GM04503 (cell line): ENCODE data around the gene HS6ST2.

ENCODE experiments used
- DNase-seq: peaks from one replicate; pipeline ENCODE4 v3.0.0-alpha.2; 2012; ENCODE audit warnings: low read depth

The HS6ST2 gene

DNA sequence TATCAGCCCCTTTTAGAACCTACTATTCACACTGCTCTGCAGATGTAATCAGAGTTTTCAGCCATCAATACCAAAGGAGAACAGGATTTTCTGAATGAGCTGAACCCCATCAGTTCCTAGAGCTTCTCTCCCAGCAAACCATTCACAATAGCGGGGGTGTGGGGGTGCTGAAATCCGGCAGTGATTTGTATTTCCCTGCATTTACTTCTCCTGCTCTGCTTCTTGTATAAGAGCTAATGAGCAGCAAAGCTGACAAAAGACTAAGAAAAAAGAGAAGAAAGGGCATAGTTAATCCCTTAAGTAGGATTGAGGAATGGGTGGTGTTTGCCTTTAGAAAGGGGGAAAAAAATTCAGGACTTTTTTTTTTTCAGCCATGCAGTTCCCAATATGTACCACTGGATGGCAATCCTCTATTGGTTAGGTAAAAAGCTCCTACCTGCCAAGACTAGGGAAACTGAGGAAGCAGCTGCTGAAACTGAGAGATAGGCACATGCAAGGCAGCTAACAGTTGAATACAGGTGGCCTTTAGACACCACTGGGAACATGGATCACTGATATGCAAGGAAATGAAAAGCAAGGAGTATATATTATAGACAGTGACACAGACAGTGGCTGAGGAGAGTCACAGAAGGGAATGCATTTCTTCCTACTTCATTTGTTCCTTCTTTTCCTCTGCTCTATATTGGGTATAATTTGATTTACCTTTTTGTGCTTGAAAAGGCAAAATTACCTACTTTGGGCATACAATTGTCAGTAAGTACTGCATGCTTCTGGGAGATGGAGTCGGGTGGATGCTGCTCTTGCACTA, 217.9 kb downstream of the HS6ST2 start:
- DNase-seq = no peak

DNA sequence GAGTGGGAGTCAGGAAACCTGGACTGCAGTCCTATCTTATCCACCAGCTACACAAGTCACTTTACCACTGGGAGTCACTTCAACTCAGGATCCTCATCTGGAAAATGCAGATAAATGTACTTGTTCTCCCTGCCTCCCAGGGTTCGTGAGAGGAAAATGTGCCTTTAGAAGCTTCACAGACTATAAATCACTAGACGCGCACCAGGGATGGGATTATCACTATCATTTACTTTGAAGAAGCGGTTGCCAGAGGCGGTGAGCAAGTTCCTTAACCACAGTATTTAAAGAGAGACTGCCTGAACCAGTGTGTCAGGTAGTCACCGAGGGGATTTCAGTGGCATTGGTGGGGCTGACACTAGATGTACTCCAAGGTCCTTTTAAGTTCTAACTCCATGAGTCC, 219.5 kb downstream of the HS6ST2 start:
- DNase-seq = no peak

- no peak for DNase-seq
Measured at GRCh38 chrX:132737743-132738142, 220.7 kb downstream of the HS6ST2 start.

DNA sequence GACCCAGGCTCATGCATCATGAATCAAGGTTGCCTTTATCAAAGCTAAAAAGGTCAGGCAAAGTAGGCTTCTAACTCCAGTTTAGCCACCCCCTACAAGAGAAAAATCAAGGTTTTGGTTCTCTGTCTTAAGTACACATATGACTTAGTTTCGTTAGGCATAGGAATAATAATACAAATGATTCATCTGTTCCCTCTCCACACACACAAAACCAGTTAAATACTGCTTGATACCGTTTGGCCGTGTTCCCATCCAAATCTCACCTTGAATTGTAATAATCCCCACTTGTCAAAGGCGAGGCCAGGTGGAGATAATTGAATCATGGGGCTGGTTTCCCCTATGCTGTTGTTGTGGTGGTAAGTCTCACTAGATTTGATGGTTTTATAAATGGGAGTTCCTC, 226.2 kb downstream of the HS6ST2 start:
- DNase-seq = no peak

- DNase-seq = no peak
Measured at GRCh38 chrX:132730726-132731125, 227.7 kb downstream of the HS6ST2 start.

DNA sequence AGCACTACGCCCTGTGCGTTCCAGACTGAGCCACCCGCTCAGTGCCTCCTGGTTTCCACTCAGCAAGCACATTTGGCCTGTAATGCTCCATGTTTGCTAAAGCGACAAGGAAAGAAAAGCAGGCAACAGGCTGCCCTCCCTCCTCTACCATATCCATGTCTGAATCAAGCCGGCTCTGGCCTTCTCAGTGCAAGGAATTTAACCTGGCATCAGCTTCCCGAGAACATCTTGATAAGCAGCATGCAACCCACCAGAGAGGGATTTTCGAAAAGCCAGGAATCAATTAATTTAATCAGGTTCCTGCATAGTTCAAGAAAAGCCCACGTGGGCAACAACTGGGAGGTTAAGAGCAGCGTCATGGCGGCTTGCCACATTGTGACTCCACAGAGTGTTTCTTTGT, 228.2 kb downstream of the HS6ST2 start:
- DNase-seq = no peak

DNA sequence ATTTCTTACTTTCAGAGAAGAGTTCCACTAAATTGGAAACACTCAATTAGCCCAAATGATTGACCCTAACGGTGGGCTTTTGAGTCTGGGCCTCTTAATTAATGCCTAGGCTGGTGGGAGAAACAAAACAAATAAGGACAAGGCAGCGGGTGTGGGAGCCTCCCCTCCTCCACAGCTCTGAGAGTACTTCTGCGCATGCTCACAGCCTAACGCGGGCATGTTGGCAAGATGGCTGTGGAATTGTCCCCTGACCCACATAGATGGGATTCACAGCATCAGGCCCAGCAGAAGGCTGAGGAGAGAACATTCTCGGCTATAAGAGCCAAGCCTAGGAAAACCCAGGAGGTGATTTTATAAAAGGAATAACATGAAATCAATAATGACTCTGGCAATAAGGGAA, 230.1 kb downstream of the HS6ST2 start:
- no peak for DNase-seq

- no peak for DNase-seq
Measured at GRCh38 chrX:132718431-132718958, 239.9 kb downstream of the HS6ST2 start.

- DNase-seq = no peak
Measured at GRCh38 chrX:132716006-132716405, 242.4 kb downstream of the HS6ST2 start.

DNA sequence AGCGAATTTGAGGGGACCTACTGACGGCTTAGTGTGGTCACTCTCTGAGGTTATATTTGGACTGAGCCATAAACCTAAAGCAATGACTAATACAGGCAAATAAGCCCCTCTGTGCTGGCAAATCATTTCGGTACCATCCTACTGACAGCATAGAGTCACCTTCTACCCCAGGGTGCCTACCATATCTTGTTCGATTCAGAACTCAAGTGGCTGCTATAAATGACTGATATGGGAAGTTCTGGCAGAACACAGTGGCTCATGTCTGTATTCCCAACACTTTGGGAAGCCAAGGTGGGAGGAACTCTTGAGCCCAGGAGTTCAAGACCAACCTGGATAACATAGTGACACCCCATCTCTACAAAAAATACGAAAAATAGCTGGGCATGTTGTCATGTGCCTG, 243.5 kb downstream of the HS6ST2 start:
- DNase-seq = no peak

DNA sequence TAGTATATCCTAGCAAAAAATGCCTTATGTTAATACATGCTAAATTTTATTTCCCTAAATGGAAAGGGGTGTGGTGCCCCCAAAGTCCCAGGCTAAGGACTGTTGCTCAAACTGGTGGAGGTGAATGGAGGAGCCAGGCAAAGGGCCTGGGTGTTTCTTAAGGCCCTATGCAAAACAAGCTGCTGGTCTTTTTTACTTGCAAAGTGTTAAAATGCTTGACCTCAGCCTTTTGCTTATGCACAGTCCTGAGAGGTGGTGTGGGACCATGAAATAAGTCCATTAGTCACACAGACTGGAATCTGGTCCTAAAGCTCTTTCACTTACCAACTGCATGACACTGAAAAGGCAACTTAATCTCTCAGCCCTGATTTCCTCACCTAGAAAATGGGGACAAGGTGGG, 246.1 kb downstream of the HS6ST2 start:
- DNase-seq = no peak

DNA sequence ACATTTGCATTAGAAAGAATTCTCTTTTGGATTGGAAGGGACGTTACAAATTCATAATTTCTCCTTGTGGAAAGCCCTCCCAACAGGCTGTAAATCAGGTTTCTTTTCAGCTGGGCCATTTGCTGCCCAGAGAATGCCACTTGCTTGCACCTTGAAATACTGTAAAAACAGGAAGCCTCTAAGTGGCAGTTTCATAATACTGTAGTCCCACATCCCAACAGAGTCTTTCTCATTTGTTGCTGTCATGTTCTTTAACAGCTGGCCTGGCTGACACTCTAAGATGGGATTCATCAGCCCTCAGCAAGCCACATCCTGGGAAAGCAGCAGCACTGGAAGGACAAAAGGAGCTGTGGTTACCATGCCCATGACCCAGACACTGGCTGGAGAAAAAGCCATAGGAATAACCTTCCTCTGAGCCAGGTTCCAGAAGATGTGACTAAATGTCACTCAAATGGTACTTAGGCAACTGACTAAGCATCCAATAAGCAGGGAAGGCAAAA, 247.7 kb downstream of the HS6ST2 start:
- DNase-seq = no peak

- DNase-seq = no peak
Measured at GRCh38 chrX:132708529-132708928, 249.9 kb downstream of the HS6ST2 start.

- no peak for DNase-seq
Measured at GRCh38 chrX:132704769-132705168, 253.7 kb downstream of the HS6ST2 start.

DNA sequence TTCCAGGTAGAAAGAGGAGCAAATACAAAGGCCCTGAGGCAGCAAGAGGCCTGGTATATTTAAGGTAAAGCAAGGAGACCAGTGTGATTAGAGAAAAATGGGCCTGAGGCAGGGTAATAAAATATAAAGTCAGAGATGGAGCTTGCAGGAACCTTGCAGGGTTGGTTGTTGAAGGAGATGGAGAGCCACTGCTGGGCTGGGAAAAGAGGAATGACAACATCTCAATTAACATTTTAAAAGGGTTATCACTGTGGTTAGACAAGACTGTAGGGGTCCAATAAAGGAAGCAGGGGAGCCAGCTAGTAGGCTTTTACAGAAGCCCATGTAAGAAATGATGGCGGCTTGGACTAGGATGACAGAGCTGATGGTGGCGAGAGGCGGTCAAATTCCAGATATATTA, 264.0 kb downstream of the HS6ST2 start:
- DNase-seq = no peak

DNA sequence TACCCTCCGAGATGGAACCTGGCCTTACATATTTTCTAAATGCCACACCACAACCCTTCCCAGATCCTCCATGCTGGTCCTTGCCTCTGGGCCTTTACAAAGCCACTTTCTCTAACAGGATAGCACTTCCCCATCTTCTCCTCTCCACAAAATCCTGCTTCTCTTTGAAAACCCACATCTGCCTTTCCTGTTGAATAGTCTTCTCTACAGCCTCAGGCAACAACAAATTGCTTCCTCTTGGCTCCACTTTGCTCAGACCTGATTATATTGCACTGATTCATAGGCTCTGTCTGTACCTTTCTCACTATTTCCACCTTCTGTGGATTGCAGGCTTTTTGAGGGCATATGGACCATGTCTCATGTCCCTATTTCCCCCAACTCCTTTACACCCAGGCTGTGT, 265.9 kb downstream of the HS6ST2 start:
- DNase-seq = no peak

DNA sequence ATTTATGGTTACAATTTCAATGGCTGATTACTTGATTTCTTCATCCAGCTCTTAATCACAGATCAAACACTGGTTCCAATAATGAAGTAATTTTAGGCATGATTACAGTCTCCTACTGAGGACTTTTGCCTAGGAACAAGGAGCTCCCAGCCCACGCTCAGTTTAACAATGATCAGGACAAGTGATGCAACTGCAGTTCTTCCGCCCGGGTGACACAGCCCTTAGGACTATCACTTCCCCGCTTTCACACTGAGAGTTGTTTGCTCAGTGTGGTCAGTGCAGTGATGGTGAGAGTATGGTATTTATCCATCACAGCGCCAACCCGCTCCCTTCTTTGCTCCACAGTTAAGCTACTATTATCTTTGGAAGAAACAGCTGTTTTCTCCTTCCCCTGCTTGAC, 266.4 kb downstream of the HS6ST2 start:
- no peak for DNase-seq

- DNase-seq = no peak
Measured at GRCh38 chrX:132689612-132690563, 268.5 kb downstream of the HS6ST2 start.

- DNase-seq = no peak
Measured at GRCh38 chrX:132685276-132685675, 273.2 kb downstream of the HS6ST2 start.

DNA sequence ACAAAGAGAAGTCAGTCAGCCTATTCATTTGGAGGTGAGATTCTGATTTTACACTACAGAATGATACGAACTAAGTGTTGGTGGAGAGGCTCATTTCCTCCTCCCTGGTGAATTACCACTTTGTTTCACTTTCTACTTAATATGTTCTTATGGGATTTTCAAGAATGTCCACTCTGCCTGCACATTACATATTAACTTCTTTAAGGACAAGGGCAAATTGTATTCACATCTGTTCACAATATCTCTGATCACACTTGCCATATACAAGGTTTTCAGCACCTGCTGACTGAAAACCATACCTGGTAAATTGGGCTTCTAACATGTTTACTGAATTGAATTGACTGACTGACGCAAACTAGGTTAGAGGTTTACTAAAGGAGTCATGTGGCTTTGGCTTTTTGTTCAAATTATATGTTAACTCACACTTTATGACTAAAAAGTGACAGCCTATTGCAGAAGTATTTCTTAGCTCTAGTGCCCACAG, 281.2 kb downstream of the HS6ST2 start:
- DNase-seq = no peak

DNA sequence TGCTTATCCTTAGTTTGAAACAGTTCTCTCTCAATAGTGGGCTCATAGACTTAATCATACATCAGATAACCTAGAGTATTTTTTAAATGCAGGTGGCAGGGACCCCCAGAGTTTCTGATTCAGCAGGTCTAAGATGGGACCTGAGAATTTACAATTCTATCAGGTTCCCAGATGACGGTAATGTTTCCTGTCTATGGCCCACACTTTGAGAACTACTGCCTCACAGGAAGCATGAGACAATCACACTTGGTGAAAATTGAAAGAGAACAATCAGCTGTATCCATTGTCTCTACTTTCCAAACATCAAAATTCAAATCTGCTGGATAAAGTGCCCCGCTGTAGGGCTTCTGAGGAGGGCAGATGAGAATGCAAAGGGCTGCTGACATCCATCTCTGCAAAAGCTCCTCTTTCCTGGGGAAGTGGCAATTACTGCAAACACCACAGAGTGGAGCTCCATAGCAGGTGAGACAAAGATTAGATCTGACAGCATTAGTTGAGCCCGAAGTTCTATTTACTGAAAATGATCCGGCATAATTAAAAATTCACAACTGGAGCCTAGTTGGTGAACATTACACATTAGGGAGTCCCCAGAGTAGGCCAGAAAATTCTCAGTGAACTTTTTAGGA, 281.8 kb downstream of the HS6ST2 start:
- DNase-seq = no peak

DNA sequence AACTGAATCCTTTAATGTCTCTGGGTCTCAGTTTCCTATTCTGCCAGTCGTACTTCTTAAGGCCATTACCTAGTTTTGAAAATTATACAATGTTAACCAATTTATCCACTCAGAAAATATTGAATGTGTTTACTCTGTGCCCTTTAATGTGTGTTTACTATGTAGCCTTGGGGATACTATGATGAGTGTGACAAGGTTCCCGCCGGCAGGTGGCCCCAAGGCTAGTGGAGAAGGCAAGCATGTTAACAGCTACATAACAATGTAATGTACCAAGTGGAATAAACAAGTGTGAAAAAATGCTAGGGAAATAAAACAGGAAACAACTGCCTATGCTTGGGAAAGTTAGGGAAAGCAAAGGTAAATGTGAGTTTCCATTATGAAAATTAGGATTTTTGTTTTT, 282.3 kb downstream of the HS6ST2 start:
- DNase-seq = no peak
